ENCODE data around the gene CARF. TPM values are rescaled to one million over a fixed set of nuclear protein-coding genes. Genes with fewer than 3 reads are reported as not detected.

Gene CARF
- total and polyA plus RNA-seq, 11 donors, result 0.79 to 12.2 (median 6.9) TPM

- TF ChIP-seq POLR2A (IDR thresholded peaks at IDR 0.05) (no peak), CTCF (IDR thresholded peaks at IDR 0.05) (no peak)
- no peak for DNase-seq
- peaks cover 0 to 53% (median 43%) of the 10 kb centered on the region in 9 donors for H3K36me3 ChIP-seq
- no peak overlapping the region for H3K27ac ChIP-seq
- H3K27me3 ChIP-seq, result no peaks in the 10 kb centered on the region
- H3K4me3 ChIP-seq, result no peak overlapping the region
- no peak for ATAC-seq
- intact Hi-C loops (cut with DNase I), result loop anchor here in 2 of 10 donors (10.0 kb wide), 2 partner anchors 86 to 96 kb away; partner anchors contain the start of gene NBEAL1 (in 1 of the 2)
- H3K4me1 ChIP-seq, result no peaks in the 10 kb centered on the region
- WGBS, 4 donors, result 89 to 97% (median 94%) methylated on average over 1 of the region's 1 CpG
- peaks cover 0 to 8% (median 0%) of the 10 kb centered on the region in 12 donors for H3K9me3 ChIP-seq
Measured at GRCh38 chr2:202918860-202919259, 6.8 kb downstream of the CARF start.

GRCh38 chr2:202932425-202933138, 20.5 kb downstream of the CARF start:
- Histone ChIP-seq H3K27me3 (no peaks in the 10 kb centered on the region), H3K4me1 (no peaks in the 10 kb centered on the region), H3K36me3 (peaks cover 0 to 44% (median 17%) of the 10 kb centered on the region in 9 donors), H3K27ac (no peak overlapping the region), H3K4me3 (no peak overlapping the region), H3K9me3 (no peaks in the 10 kb centered on the region)
- DNase-seq (no peak), ATAC-seq (no peak)
- TF ChIP-seq POLR2A (IDR thresholded peaks at IDR 0.05), result no peak
- 83 to 89% (median 84%) methylated on average over 3 of the region's 3 CpGs for WGBS, 4 donors
- intact Hi-C loops (cut with DNase I), result no loop called here

GRCh38 chr2:202933139-202933510, 21.1 kb downstream of the CARF start:
- 90 to 98% (median 91%) methylated on average over 3 to 5 of the region's 5 CpGs for WGBS, 4 donors
- no peak for ATAC-seq
- intact Hi-C loops (cut with DNase I), result no loop called here
- Histone ChIP-seq H3K4me1 (no peaks in the 10 kb centered on the region), H3K4me3 (no peak overlapping the region), H3K36me3 (peaks cover 0 to 41% (median 11%) of the 10 kb centered on the region in 9 donors), H3K27ac (no peak overlapping the region), H3K9me3 (no peaks in the 10 kb centered on the region), H3K27me3 (no peaks in the 10 kb centered on the region)
- TF ChIP-seq POLR2A (IDR thresholded peaks at IDR 0.05) (no peak), CTCF (IDR thresholded peaks at IDR 0.05) (no peak)
- no peak for DNase-seq

- Histone ChIP-seq H3K4me3 (no peak overlapping the region), H3K4me1 (no peaks in the 10 kb centered on the region), H3K36me3 (peaks cover 0 to 42% (median 14%) of the 10 kb centered on the region in 9 donors), H3K27ac (no peak overlapping the region), H3K9me3 (peaks cover 0 to 4% (median 0%) of the 10 kb centered on the region in 12 donors), H3K27me3 (no peaks in the 10 kb centered on the region)
- intact Hi-C loops (cut with DNase I), result no loop called here
- DNase-seq (no peak), ATAC-seq (no peak)
- no peak for TF ChIP-seq CTCF (IDR thresholded peaks at IDR 0.05)
- TF ChIP-seq POLR2A (IDR thresholded peaks at IDR 0.05), result no peak
- WGBS, 4 donors, result 93 to 98% (median 95%) methylated on average over 2 of the region's 2 CpGs
Measured at GRCh38 chr2:202933958-202934357, 21.9 kb downstream of the CARF start.
